Prostate gland (tissue), 2 donors: Measurements from ENCODE around the gene GATA6.

Experiments
- POLR2A ChIP-seq: fragments of 450-650 bp; IDR thresholded peaks from one replicate; pipeline ENCODE4 v1.6.1; 2016; ENCODE audit warnings: antibody characterized with exemption, mild to moderate bottlenecking
- POLR2AphosphoS5 ChIP-seq: sonication (generic); formaldehyde crosslinking; IDR thresholded peaks from one replicate; pipeline ENCODE4 v1.6.1; 2017; ENCODE audit warnings: antibody characterized with exemption
- TF ChIP-seq, protein P1 (sequence below), 4 experiments: fragments of 200-600 bp in 2 of 4; fragments of 450-650 bp in 2 of 4; sonication (generic) in 2 of 4; IDR thresholded peaks; 1 replicate in 3 of 4; 2 replicates in 1 of 4; pipeline ENCODE4 v1.5.1; 2016 to 2019; ENCODE audit warnings: antibody characterized with exemption in 4 of 4, mild to moderate bottlenecking in 2 of 4, moderate library complexity in 2 of 4

GRCh38 chr18:22132763-22133162, 36.6 kb upstream of the GATA6 start:
- TF ChIP-seq, protein P1, sequence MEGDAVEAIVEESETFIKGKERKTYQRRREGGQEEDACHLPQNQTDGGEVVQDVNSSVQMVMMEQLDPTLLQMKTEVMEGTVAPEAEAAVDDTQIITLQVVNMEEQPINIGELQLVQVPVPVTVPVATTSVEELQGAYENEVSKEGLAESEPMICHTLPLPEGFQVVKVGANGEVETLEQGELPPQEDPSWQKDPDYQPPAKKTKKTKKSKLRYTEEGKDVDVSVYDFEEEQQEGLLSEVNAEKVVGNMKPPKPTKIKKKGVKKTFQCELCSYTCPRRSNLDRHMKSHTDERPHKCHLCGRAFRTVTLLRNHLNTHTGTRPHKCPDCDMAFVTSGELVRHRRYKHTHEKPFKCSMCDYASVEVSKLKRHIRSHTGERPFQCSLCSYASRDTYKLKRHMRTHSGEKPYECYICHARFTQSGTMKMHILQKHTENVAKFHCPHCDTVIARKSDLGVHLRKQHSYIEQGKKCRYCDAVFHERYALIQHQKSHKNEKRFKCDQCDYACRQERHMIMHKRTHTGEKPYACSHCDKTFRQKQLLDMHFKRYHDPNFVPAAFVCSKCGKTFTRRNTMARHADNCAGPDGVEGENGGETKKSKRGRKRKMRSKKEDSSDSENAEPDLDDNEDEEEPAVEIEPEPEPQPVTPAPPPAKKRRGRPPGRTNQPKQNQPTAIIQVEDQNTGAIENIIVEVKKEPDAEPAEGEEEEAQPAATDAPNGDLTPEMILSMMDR (IDR thresholded peaks at IDR 0.05): no peak
- TF ChIP-seq POLR2A (no peak), POLR2AphosphoS5 (no peak)
